Activated CD4-positive, alpha-beta memory T cell treated with anti-CD3 and anti-CD28 coated beads for 36 hours (primary cell): ENCODE results near the gene RCOR1. TPM values are rescaled to one million over a fixed set of nuclear protein-coding genes. Genes with fewer than 3 reads are reported as not detected.

Experiments
- CTCF ChIA-PET: fragments of 350-600 bp; sonication (Branson Sonifier 250); formaldehyde crosslinking; loops from one replicate; lab custom pipeline; 2021; ENCODE audit warnings: antibody characterized with exemption, inconsistent platforms; lab: Charles Lee
- POLR2A ChIA-PET: fragments of 350-600 bp; sonication (Branson Sonifier 250); formaldehyde crosslinking; loops from one replicate; lab custom pipeline; 2021; ENCODE audit warnings: antibody characterized with exemption; lab: Charles Lee
- DNase-seq: peaks from one replicate; pipeline ENCODE4 v3.0.0-alpha.2; 2020
- H3K27ac Mint-ChIP-seq: one replicate; pipeline ENCODE4 v1.8.0; 2021; ENCODE audit warnings: mixed read lengths
- H3K27me3 Mint-ChIP-seq: one replicate; pipeline ENCODE4 v1.8.0; 2021; ENCODE audit warnings: mixed read lengths
- H3K36me3 Mint-ChIP-seq: one replicate; pipeline ENCODE4 v1.8.0; 2021; ENCODE audit warnings: mixed read lengths
- H3K4me1 Mint-ChIP-seq: one replicate; pipeline ENCODE4 v1.8.0; 2021; ENCODE audit warnings: low read depth, mixed read lengths
- H3K4me3 Mint-ChIP-seq: one replicate; pipeline ENCODE4 v1.8.0; 2021; ENCODE audit warnings: mild to moderate bottlenecking, mixed read lengths
- H3K9me3 Mint-ChIP-seq: one replicate; pipeline ENCODE4 v1.8.0; 2021; ENCODE audit warnings: mixed read lengths
- intact Hi-C: fragments of 100-400 bp; cut with micrococcal nuclease; formaldehyde crosslinking; loops from one replicate; pipeline ENCODE4 v1.15.1; 2023
- total RNA-seq, 2 experiments: library from RNA; stranded (reverse); gene quantifications; one replicate each; pipeline ENCODE4 v1.2.3, GENCODE V29; 2021

RCOR1 gene
- total RNA-seq, 2 experiments from 2014 or later = 14.1 to 14.3 TPM

DNA sequence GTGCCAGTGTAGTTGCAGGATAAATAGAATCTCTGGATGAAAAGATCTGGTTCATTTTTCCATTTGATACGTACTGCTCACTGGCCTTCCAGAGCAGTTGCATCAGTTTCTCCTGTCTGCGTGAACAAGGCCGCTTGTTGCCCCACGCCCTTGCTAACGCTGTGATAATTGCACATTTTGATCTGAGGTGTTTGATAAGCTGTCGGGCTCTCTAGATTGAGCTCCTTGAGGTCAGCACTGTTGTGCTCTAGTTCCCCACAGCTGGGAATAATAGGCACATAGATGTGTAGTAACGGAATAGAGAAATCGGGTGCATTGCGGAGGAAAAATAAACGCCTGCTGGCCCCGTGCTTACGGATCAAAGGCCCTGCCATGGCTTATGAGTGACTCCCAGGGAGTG, 142.0 kb downstream of the RCOR1 start:
- Mint-ChIP-seq H3K27me3 (no peaks in the 10 kb centered on the region), H3K4me1 (no peaks in the 10 kb centered on the region), H3K36me3 (peaks cover 2% of the 10 kb centered on the region), H3K27ac (no peak overlapping the region), H3K9me3 (no peaks in the 10 kb centered on the region), H3K4me3 (no peak overlapping the region)
- intact Hi-C loops = no loop called here
- POLR2A ChIA-PET = no interaction called here
- CTCF ChIA-PET = no interaction called here
- peak; percentile 4 for DNase-seq

DNA sequence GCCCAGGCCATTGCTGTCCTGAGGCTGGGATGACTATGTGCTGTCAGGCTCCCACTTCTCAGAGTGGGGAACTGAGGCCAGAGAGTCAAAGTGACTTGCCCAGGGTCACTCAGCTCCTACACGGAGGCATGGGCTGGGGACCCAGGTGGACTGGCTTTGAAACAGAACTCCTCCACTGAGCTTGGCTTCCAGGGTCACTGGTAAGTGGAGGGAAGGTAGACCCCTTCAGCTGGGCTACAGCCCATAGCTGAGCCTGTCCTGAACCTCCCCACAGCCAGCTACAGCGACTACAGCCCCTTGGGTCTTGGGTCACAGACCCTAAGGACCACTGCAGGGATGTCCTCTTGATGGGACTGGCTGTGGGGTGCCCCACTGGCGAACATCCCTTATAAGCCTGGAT, 144.5 kb downstream of the RCOR1 start:
- no peak for DNase-seq
- Mint-ChIP-seq H3K36me3 (peaks cover 6% of the 10 kb centered on the region), H3K27ac (no peak overlapping the region), H3K4me1 (no peaks in the 10 kb centered on the region), H3K27me3 (no peaks in the 10 kb centered on the region), H3K9me3 (peaks cover 4% of the 10 kb centered on the region), H3K4me3 (no peak overlapping the region)
- ChIA-PET POLR2A (no interaction called here), CTCF (no interaction called here)
- intact Hi-C loops = no loop called here

DNA sequence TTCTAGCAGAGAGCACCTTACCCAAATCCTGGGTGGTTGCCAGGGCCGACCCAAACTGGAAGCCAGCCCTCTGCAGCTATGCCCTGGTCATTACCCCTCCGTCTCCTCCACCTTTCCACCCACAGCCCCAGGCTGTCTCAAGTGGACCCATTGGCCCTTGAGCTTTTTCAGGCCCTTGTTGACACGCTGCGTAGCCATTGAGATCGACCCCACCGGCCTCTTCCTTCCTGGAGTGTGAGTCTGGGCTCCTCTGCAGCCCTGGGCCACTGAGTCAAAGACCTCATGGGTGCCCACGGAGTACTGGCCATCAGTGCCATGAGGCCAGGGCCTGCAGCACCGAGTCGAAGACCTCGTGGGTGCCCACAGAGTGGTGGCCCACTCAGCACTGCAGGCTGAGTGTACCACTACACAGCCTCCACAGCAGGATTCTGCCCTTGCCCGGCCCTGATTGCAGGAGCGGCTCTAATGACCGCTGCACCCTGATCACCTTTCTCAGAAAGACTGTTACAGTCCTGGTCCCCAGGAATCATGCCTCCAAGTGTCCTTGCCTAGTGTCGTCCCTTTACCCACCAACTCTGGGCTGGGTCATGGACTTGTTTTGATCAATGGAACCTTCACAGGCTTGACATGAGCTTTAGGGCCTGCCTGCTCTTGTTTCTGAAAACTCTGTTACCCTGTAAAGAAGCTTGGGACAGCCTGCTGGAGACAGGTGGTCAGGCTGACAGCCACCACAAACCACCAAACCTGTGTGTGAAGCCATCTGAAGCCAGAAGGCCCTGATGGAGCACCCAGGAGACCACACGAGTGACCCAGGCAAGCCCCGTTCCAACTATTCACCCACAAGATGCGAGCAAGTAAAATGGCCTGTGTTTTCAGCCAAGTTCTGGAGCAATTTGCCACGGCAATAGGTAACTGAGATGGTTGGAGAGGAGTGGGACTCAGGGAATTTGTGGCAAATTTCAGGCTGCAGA, 145.2 kb downstream of the RCOR1 start:
- Mint-ChIP-seq H3K27ac (no peak overlapping the region), H3K27me3 (no peaks in the 10 kb centered on the region), H3K36me3 (peaks cover 7% of the 10 kb centered on the region), H3K4me3 (no peak overlapping the region), H3K9me3 (peaks cover 5% of the 10 kb centered on the region), H3K4me1 (no peaks in the 10 kb centered on the region)
- DNase-seq = no peak
- ChIA-PET POLR2A (no interaction called here), CTCF (no interaction called here)
- intact Hi-C loops = no loop called here

DNA sequence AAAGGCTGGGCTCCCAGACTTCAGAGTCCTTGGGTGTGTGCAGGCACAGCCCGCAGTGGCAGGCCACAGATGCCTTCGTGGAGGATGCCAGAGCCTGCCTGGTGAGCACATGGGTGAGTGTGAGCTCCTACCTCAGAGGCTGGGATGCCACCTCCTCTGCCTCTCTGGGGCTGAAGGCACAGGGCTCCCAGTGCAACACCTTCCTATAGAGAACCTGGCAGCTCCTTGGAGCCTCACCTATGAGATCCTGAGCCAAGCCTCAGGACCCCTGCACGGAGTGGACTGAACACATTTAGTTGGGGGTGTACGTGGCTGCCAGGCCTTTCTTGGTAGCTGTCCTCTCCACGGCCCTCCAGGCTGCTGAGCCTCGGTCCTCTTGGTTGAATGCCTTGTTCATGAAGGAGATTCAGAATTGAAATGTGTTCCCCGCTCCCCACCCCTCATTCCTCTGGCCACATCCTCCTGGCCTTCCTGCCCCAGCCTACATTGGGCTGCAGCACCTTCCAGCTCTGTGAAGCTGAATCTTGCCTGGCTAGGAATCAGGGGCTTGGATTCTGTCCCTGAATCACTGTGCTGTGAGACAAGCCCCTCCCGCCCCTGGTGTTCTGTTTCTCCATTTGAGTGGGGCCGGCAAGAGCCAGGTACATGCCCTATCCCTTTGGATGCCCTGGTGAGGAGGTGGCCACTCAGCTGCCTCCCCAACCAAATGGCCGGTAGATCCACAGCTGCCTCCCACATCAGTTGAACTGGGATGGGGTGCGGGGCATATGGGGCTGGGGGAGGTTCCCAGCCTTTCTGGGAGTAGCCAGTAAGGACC, 146.1 kb downstream of the RCOR1 start:
- CTCF ChIA-PET = no interaction called here
- no peak overlapping the region for H3K27ac Mint-ChIP-seq
- peaks cover 11% of the 10 kb centered on the region for H3K36me3 Mint-ChIP-seq
- intact Hi-C loops = no loop called here
- H3K27me3 Mint-ChIP-seq = no peaks in the 10 kb centered on the region
- DNase-seq = no peak
- H3K9me3 Mint-ChIP-seq = peaks cover 7% of the 10 kb centered on the region
- POLR2A ChIA-PET = no interaction called here
- no peak overlapping the region for H3K4me3 Mint-ChIP-seq
- H3K4me1 Mint-ChIP-seq = no peaks in the 10 kb centered on the region

DNA sequence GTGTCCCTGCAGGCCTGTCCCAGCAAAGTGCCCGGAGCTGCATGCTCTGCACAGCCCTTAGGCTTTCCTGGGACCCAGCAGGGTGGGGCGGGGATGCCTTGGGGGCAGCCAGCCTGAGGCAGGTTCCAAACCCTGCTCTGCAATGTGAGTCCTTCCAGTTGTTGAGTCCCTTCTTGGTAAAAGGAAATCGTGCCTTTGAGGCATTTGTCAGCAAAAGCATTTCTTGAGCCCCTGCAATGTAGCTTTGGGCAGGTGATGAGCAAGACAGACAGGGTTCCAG, 146.7 kb downstream of the RCOR1 start:
- no peaks in the 10 kb centered on the region for H3K4me1 Mint-ChIP-seq
- peaks cover 12% of the 10 kb centered on the region for H3K36me3 Mint-ChIP-seq
- H3K9me3 Mint-ChIP-seq = peaks cover 7% of the 10 kb centered on the region
- H3K4me3 Mint-ChIP-seq = no peak overlapping the region
- no peak overlapping the region for H3K27ac Mint-ChIP-seq
- CTCF ChIA-PET = no interaction called here
- intact Hi-C loops = no loop called here
- no peak for DNase-seq
- no peaks in the 10 kb centered on the region for H3K27me3 Mint-ChIP-seq
- POLR2A ChIA-PET = no interaction called here

DNA sequence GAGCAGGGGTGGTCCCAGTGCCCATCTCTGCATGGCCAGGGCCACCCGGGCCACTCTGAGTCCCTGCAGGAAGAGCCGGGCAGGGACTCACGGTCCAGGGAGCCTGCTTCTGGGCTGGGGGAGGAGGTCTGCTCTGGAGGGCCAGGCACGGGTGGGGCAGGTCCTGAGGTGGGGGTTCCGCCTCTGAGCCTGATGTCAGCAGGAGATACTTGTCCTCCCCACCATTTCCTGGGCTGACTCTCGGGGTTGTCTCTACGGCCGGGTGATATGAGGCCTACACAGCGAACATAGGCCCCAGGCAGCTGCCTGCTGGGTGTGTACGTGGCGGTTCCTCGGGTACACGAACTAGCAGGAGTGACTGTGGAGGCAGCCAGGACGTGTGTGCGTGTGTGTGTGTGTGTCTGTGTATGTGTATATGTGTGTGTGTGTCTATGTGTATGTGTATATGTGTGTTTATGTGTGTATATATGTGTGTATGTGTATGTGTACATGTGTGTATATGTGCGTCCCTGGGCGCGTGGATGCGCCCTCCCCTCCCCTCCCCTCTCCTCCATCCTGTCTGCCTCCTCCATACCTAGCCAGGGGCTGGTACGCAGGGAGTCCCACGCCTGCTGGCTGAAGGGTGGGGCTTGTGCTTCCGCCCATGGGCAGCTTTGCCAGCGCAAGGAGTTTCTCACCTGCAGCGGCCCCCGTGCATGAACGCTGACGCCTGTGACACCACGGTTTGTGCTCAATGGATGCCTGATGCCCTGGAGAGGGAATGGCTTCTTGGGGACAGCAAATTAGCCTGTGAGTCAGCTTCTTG, 154.4 kb downstream of the RCOR1 start:
- Mint-ChIP-seq H3K4me3 (no peak overlapping the region), H3K27ac (no peak overlapping the region), H3K36me3 (peaks cover 6% of the 10 kb centered on the region), H3K4me1 (no peaks in the 10 kb centered on the region), H3K27me3 (no peaks in the 10 kb centered on the region), H3K9me3 (peaks cover 4% of the 10 kb centered on the region)
- intact Hi-C loops = no loop called here
- ChIA-PET CTCF (no interaction called here), POLR2A (no interaction called here)
- DNase-seq = no peak

DNA sequence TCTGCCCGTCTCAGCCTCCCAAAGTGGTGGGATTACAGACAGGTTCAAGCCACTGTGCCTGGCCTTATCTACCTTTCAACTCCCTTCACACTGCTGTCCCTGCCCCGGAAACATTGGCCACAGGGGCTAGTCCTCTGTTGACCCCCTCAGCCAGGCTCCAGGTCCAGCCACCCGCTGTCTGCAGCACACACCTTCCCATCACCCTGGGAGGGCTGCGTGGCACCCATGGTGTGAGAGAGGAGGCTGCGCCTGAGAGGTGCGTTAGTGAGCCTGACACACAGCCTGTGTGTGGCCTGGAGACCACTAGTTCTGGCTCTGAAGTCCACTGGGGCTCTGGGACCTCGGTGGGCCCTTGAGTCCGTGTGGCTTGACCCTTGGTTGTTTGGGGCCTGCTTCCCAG, 156.4 kb downstream of the RCOR1 start:
- DNase-seq = no peak
- H3K4me1 Mint-ChIP-seq = no peaks in the 10 kb centered on the region
- no peaks in the 10 kb centered on the region for H3K36me3 Mint-ChIP-seq
- CTCF ChIA-PET = no interaction called here
- POLR2A ChIA-PET = no interaction called here
- H3K27ac Mint-ChIP-seq = no peak overlapping the region
- H3K9me3 Mint-ChIP-seq = no peaks in the 10 kb centered on the region
- no peak overlapping the region for H3K4me3 Mint-ChIP-seq
- H3K27me3 Mint-ChIP-seq = no peaks in the 10 kb centered on the region
- intact Hi-C loops = no loop called here

DNA sequence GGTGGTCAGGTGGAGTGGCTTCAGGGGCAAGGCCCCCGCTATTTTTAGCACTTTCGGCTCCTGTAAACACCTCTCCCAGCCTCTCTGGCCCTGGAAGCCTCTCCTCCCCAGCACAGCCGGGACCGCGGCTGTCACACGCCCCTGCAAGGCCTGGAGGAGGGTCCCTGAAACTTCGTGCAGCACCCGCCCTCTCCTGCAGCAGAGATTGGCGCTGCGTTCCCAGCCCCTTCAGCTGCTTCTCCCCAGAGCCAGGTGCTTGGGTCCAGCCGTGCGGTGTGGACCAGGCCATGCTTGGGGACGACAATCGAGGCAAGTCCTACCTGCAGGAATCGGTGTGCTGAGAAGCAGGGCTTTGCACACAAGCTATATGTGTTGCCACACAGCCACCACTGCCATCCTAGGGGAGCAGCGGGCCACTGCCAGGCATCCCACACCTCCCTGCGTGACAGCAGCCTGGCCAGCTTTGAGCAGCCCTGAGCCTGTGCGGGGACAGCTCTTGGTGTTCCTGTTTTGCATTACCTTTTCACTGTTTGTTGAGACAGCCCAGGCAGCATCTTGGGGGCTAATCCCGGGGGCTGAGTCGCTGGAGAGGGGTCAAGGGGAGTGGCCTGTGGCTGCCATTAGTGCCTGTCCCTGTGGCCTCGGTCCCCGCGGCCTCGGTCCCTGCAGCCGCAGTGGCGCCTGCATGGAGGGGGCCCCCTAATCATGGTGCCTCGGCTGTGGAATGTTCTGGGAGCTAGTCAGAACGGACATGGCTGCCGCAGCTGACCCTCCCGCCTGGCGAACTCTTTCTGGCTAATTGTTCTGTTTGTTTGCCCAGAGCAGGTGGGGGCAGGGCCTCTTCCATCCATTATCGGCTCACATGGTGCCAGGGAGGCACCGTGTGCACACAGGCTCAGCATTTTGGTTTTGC, 157.2 kb downstream of the RCOR1 start:
- H3K4me3 Mint-ChIP-seq = no peak overlapping the region
- H3K27ac Mint-ChIP-seq = no peak overlapping the region
- DNase-seq = no peak
- POLR2A ChIA-PET = no interaction called here
- no peaks in the 10 kb centered on the region for H3K36me3 Mint-ChIP-seq
- H3K27me3 Mint-ChIP-seq = no peaks in the 10 kb centered on the region
- H3K9me3 Mint-ChIP-seq = no peaks in the 10 kb centered on the region
- CTCF ChIA-PET = no interaction called here
- intact Hi-C loops = no loop called here
- H3K4me1 Mint-ChIP-seq = peaks cover 2% of the 10 kb centered on the region

DNA sequence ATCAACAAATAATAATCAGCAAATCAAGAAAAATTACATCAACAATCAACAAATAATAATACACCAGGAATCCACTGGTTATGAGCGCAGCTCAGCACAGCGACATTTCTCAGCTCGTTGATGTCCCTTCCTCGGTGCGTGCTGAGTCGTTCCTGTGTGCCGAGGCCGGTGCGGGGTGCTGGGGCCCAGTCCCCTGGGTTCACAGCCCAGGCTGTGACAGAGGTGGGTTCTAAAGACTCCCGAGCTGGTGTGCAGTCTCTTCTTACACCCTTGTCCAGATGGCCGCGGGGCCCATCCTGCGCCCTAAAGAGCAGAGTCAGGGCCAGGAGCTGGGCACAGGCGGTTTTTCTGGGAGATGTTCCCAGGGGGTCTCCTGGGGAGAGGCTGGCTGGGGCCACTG, 157.9 kb downstream of the RCOR1 start:
- intact Hi-C loops = no loop called here
- no peak overlapping the region for H3K27ac Mint-ChIP-seq
- DNase-seq = no peak
- POLR2A ChIA-PET = no interaction called here
- no peak overlapping the region for H3K4me3 Mint-ChIP-seq
- H3K4me1 Mint-ChIP-seq = peaks cover 2% of the 10 kb centered on the region
- no peaks in the 10 kb centered on the region for H3K36me3 Mint-ChIP-seq
- no peaks in the 10 kb centered on the region for H3K9me3 Mint-ChIP-seq
- H3K27me3 Mint-ChIP-seq = no peaks in the 10 kb centered on the region
- CTCF ChIA-PET = no interaction called here

DNA sequence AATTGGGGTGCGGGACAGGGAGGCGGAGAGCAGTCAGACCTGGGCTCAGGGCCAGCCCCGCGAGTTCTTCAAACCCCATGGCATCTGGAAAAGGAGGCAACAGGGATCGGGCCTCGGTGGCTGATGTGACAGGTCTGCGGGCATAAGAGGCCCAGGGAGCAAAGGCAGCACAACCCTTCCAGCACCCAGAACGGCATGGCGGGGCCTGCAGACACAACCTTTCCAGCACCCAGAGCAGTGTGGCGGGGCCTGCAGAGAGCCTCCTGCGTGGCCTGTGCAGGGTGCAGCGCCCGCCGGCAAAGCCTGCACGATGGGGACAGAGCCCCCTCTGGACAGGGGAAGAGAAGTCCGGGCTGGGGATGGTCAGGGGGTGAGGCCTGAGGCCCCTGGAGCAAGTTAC, 158.6 kb downstream of the RCOR1 start:
- H3K27me3 Mint-ChIP-seq = no peaks in the 10 kb centered on the region
- H3K9me3 Mint-ChIP-seq = no peaks in the 10 kb centered on the region
- H3K4me1 Mint-ChIP-seq = peaks cover 2% of the 10 kb centered on the region
- no peak overlapping the region for H3K27ac Mint-ChIP-seq
- H3K36me3 Mint-ChIP-seq = no peaks in the 10 kb centered on the region
- ChIA-PET POLR2A (no interaction called here), CTCF (interaction anchor here (0.6 kb wide), 1 partner anchor 105 kb away, joined by 3 read pairs; no protein-coding TSS in a partner anchor)
- no peak overlapping the region for H3K4me3 Mint-ChIP-seq
- no peak for DNase-seq
- intact Hi-C loops = no loop called here

DNA sequence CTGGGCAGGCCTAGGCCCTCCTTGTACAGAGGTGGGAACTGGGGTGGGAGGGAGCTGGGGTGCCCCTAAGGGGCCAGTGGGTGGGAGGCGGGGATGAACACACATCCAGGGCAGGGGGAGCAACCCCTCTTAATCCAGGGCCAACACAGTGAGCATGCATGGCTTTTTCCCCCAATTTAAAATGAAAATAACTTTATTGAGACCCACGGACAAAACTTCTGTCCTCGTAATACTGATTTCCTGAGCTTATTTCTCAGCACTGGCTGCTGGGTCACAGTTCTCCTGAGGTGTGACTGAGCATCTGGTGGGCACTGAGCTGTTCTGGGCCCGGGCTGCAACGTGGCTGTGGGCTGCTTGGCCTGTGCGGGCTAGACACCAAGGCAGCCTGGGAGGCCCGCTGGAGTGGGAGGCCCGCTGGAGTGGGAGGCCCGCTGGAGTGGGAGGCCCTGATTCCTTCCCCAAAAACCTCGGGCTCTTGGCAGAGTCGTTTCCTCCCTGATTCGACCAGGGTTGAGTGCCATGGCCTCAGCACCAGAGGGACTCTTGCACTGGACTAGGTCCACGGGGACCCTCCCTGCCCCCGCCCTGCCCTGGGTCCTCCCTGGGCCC, 159.9 kb downstream of the RCOR1 start:
- intact Hi-C loops = no loop called here
- Mint-ChIP-seq H3K36me3 (no peaks in the 10 kb centered on the region), H3K4me1 (peaks cover 2% of the 10 kb centered on the region), H3K4me3 (no peak overlapping the region), H3K27me3 (no peaks in the 10 kb centered on the region), H3K27ac (no peak overlapping the region), H3K9me3 (no peaks in the 10 kb centered on the region)
- CTCF ChIA-PET = no interaction called here
- POLR2A ChIA-PET = no interaction called here
- DNase-seq = no peak
